GM12801 (cell line): ENCODE results near the gene EYS.

Experiments
- TF ChIP-seq, protein P1 (sequence below): IDR thresholded peaks from one replicate; pipeline ENCODE4 v1.5.1; 2011; ENCODE audit warnings: control low read depth; ENCODE audit not compliant: insufficient read length; ENCODE audit errors: extremely low read depth

Gene EYS

GRCh38 chr6:63928613-63929012 lies 1778.4 kb downstream of the EYS start:
- TF ChIP-seq, protein P1, sequence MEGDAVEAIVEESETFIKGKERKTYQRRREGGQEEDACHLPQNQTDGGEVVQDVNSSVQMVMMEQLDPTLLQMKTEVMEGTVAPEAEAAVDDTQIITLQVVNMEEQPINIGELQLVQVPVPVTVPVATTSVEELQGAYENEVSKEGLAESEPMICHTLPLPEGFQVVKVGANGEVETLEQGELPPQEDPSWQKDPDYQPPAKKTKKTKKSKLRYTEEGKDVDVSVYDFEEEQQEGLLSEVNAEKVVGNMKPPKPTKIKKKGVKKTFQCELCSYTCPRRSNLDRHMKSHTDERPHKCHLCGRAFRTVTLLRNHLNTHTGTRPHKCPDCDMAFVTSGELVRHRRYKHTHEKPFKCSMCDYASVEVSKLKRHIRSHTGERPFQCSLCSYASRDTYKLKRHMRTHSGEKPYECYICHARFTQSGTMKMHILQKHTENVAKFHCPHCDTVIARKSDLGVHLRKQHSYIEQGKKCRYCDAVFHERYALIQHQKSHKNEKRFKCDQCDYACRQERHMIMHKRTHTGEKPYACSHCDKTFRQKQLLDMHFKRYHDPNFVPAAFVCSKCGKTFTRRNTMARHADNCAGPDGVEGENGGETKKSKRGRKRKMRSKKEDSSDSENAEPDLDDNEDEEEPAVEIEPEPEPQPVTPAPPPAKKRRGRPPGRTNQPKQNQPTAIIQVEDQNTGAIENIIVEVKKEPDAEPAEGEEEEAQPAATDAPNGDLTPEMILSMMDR: no peak

GRCh38 chr6:63926950-63927927 lies 1779.8 kb downstream of the EYS start:
- TF ChIP-seq, protein P1: no peak

GRCh38 chr6:63926258-63926780 lies 1780.7 kb downstream of the EYS start:
- TF ChIP-seq, protein P1: no peak

GRCh38 chr6:63923139-63923739 lies 1783.8 kb downstream of the EYS start:
- TF ChIP-seq, protein P1: no peak

GRCh38 chr6:63919556-63920110 lies 1787.4 kb downstream of the EYS start:
- TF ChIP-seq, protein P1: no peak

- TF ChIP-seq, protein P1: no peak
Observed at GRCh38 chr6:63912887-63913286, 1794.1 kb downstream of the EYS start.
